NCI-H748 (cell line): Measurements from ENCODE around the gene GPR45.
A peak's percentile ranks its signal among the peaks of the same experiment; 100 is the strongest.

Experiments
- DNase-seq: peaks from one replicate; lab custom pipeline; 2025; ENCODE audit not compliant: unreplicated experiment; lab: John Stamatoyannopoulos, UW

Gene GPR45

GRCh38 chr2:105252271-105252670 is 10.7 kb downstream of the GPR45 start:
- DNase-seq: no peak

- no peak for DNase-seq
These were observed 13.1 kb downstream of the GPR45 start for GRCh38 chr2:105254531-105255210.

- DNase-seq: no peak
These were observed 14.4 kb downstream of the GPR45 start for GRCh38 chr2:105255979-105256378.

GRCh38 chr2:105256431-105257047 is 15.0 kb downstream of the GPR45 start:
- no peak for DNase-seq

GRCh38 chr2:105257981-105258380 is 16.4 kb downstream of the GPR45 start:
- DNase-seq: no peak

GRCh38 chr2:105258835-105259350 is 17.4 kb downstream of the GPR45 start:
- DNase-seq: peak; percentile 2

- DNase-seq: no peak
These were observed 19.5 kb downstream of the GPR45 start for GRCh38 chr2:105261061-105261460.

GRCh38 chr2:105262651-105263091 is 21.1 kb downstream of the GPR45 start:
- no peak for DNase-seq

- no peak for DNase-seq
These were observed 27.9 kb downstream of the GPR45 start for GRCh38 chr2:105269426-105269825.

GRCh38 chr2:105271393-105272045 is 30.0 kb downstream of the GPR45 start:
- no peak for DNase-seq

- no peak for DNase-seq
These were observed 30.6 kb downstream of the GPR45 start for GRCh38 chr2:105272176-105272575.

GRCh38 chr2:105274046-105274445 is 32.5 kb downstream of the GPR45 start:
- no peak for DNase-seq

GRCh38 chr2:105278654-105279053 is 37.1 kb downstream of the GPR45 start:
- DNase-seq: no peak

- DNase-seq: no peak
These were observed 37.6 kb downstream of the GPR45 start for GRCh38 chr2:105279126-105279525.

GRCh38 chr2:105280281-105280680 is 38.7 kb downstream of the GPR45 start:
- DNase-seq: no peak

GRCh38 chr2:105283532-105283931 is 42.0 kb downstream of the GPR45 start:
- no peak for DNase-seq

- peak; percentile 5 for DNase-seq
These were observed 46.1 kb downstream of the GPR45 start for GRCh38 chr2:105287692-105288091.

- no peak for DNase-seq
These were observed 46.6 kb downstream of the GPR45 start for GRCh38 chr2:105288133-105288532.

GRCh38 chr2:105290981-105291660 is 49.6 kb downstream of the GPR45 start:
- no peak for DNase-seq

GRCh38 chr2:105291981-105292380 is 50.4 kb downstream of the GPR45 start:
- DNase-seq: no peak
